Tibial artery (tissue), 4 donors: Measurements from ENCODE around the gene CNTNAP2.

Experiments
- DNase-seq, 2 donors: peaks; one replicate each; pipeline ENCODE4 v3.0.0-alpha.2; 2019
- H3K27ac ChIP-seq, 2 donors: fragments of 200-600 bp; sonication (generic) in 1 of 2; 1 replicate in 1 of 2; 2 replicates in 1 of 2; pipeline ENCODE4 v1.5.1; 2018 to 2019; ENCODE audit warnings: mild to moderate bottlenecking in 1 of 2
- H3K27me3 ChIP-seq, 2 donors: fragments of 200-600 bp; sonication (generic) in 1 of 2; one replicate each; pipeline versions ENCODE4 v1.5.1 to v1.6.0; 2016 to 2019
- H3K36me3 ChIP-seq, 3 donors: fragments of 200-600 bp; sonication (generic) in 2 of 3; one replicate each; pipeline ENCODE4 v1.5.1; 2016 to 2019; ENCODE audit warnings: mild to moderate bottlenecking in 2 of 3
- H3K4me1 ChIP-seq, 4 donors: fragments of 200-600 bp; sonication (generic) in 2 of 4; 1 replicate in 3 of 4; 2 replicates in 1 of 4; pipeline ENCODE4 v1.5.1; 2016 to 2019
- H3K4me3 ChIP-seq, 2 donors: fragments of 200-600 bp; sonication (generic) in 1 of 2; 1 replicate in 1 of 2; 2 replicates in 1 of 2; pipeline ENCODE4 v1.5.1; 2018 to 2019; ENCODE audit warnings: mild to moderate bottlenecking in 2 of 2
- H3K9me3 ChIP-seq, 3 donors: fragments of 200-600 bp; sonication (generic) in 1 of 3; one replicate each; pipeline ENCODE4 v1.5.1; 2016 to 2019
- intact Hi-C: fragments of 100-400 bp; cut with DNase I; formaldehyde crosslinking; loops from one replicate; pipeline ENCODE4 v1.15.0; 2023; ENCODE audit warnings: low total_unique reads
- TF ChIP-seq, protein P1 (sequence below), 2 experiments: fragments of 200-600 bp in 1 of 2; fragments of 450-650 bp in 1 of 2; IDR thresholded peaks; one replicate each; pipeline ENCODE4 v1.5.1; 2017 to 2019; ENCODE audit warnings: antibody characterized with exemption in 2 of 2, mild to moderate bottlenecking in 1 of 2, moderate library complexity in 1 of 2

Gene CNTNAP2

DNA sequence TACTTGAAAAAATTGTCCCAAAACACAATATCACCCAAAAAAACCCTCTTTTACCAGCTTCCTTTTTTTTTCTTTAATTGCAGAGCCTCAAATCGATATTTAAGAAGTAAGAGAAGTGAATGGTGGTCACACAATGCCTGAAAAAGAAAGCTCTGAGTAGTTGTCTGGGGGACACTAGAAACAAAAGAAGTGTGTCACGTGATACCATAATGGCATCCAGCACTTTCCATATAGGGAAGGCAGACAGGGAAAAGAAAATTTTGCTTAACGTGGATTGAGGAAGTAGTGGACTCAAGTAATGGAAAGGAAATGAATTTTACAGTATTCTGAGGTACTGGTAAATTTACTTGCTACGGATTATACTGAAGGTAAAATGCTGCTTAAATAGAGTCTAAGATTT lies 1708.1 kb downstream of the CNTNAP2 start:
- H3K4me3 ChIP-seq, result no peak overlapping the region
- H3K9me3 ChIP-seq, result no peaks in the 10 kb centered on the region
- H3K4me1 ChIP-seq, result no peaks in the 10 kb centered on the region
- TF ChIP-seq, protein P1, sequence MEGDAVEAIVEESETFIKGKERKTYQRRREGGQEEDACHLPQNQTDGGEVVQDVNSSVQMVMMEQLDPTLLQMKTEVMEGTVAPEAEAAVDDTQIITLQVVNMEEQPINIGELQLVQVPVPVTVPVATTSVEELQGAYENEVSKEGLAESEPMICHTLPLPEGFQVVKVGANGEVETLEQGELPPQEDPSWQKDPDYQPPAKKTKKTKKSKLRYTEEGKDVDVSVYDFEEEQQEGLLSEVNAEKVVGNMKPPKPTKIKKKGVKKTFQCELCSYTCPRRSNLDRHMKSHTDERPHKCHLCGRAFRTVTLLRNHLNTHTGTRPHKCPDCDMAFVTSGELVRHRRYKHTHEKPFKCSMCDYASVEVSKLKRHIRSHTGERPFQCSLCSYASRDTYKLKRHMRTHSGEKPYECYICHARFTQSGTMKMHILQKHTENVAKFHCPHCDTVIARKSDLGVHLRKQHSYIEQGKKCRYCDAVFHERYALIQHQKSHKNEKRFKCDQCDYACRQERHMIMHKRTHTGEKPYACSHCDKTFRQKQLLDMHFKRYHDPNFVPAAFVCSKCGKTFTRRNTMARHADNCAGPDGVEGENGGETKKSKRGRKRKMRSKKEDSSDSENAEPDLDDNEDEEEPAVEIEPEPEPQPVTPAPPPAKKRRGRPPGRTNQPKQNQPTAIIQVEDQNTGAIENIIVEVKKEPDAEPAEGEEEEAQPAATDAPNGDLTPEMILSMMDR (IDR thresholded peaks at IDR 0.05), result no peak
- H3K36me3 ChIP-seq, result no peaks in the 10 kb centered on the region
- no peak overlapping the region for H3K27ac ChIP-seq
- H3K27me3 ChIP-seq, result no peaks in the 10 kb centered on the region
- DNase-seq, result no peak
- intact Hi-C loops, result no loop called here

DNA sequence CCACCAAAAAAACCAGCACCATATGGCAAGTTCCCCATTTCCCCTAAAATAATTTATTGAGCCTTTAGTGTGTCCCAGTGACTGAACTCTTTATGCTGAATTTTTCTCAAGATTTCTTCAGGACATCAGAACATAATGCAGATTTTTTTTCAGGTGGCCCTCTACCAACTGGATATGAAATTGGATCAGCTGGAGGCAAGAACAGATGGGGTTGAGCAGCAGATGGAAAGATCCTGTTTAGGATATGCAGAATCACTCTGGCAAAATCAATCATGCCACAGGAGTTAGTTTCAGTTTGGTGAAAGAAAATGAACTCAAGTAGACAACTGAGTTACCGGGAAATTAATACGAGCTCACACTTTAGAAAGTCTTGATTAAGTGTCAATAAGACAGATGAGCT lies 1712.4 kb downstream of the CNTNAP2 start:
- no peak for DNase-seq
- Histone ChIP-seq H3K9me3 (no peaks in the 10 kb centered on the region), H3K36me3 (no peaks in the 10 kb centered on the region), H3K4me1 (no peaks in the 10 kb centered on the region), H3K27me3 (no peaks in the 10 kb centered on the region), H3K27ac (no peak overlapping the region), H3K4me3 (no peak overlapping the region)
- TF ChIP-seq, protein P1 (IDR thresholded peaks at IDR 0.05), result no peak
- intact Hi-C loops, result no loop called here

DNA sequence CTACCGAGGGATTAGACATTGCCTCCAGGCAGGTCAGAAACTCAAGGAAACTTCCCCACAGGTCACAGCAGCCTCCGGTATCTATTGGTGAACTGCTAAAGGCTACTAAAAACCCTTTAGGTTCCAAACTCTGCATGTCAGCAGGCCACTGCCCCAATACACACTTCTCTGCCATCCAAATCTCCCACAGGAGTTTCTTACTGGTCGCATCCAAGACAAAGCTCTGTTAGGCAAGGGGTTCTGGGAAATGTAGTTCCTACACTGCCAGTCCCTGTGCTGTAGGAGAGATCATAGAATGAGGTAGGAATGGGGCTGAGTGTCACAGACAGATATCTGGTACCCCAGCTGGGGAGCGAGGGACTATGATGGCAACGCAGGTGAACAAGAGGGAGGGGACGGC lies 1717.0 kb downstream of the CNTNAP2 start:
- Histone ChIP-seq H3K4me1 (no peaks in the 10 kb centered on the region), H3K9me3 (peaks cover 0 to 6% (median 0%) of the 10 kb centered on the region in 3 donors)
- intact Hi-C loops, result no loop called here

DNA sequence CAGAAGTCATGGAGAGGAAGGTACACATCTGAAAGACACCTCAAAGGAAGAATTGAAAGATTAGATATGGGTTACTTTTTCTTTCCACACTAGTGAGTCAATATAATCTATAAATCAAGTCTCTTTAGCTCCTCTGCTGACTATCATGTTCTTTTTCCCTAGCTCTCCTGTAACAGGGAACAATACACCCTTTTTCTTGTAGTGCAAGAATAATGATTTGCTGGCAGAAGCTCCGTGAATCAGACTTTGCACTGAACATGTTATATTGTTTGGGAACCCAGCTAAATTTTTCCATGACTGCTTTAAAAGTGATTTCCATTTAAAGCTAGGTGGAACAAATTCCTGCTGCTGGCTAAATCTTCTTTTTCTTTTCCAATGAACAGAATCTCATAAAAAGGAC lies 1717.4 kb downstream of the CNTNAP2 start:
- no peak for DNase-seq
- H3K4me3 ChIP-seq, result no peak overlapping the region
- no peak overlapping the region for H3K27ac ChIP-seq

More for the DNA sequence above, 1717.0 kb downstream of the CNTNAP2 start:
- no peak for DNase-seq
- Histone ChIP-seq H3K27ac (no peak overlapping the region), H3K4me3 (no peak overlapping the region), H3K36me3 (no peaks in the 10 kb centered on the region), H3K27me3 (no peaks in the 10 kb centered on the region)
- TF ChIP-seq, protein P1 (IDR thresholded peaks at IDR 0.05), result no peak

DNA sequence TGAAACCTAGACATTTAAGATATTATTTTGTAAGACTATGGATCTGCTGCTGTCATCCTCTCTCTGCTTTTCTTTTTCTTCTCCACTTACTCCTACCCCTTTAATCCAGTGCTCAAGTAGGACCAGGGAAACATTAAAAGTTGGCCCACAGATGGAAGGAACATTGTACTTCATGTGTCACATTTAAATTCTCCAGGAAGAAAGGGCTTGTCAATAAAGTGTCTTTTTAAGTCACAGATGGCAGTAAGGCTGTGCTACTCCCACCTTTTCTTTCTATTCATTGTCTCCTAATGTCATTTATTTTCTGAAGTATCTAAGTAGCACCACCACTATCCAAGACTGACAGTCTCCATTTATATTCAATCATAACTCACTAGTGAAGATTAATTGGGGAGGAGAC lies 1736.2 kb downstream of the CNTNAP2 start:
- H3K36me3 ChIP-seq, result no peaks in the 10 kb centered on the region

More for the DNA sequence above, 1717.4 kb downstream of the CNTNAP2 start:
- Histone ChIP-seq H3K27me3 (no peaks in the 10 kb centered on the region), H3K36me3 (no peaks in the 10 kb centered on the region), H3K9me3 (peaks cover 0 to 6% (median 0%) of the 10 kb centered on the region in 3 donors), H3K4me1 (no peaks in the 10 kb centered on the region)
- TF ChIP-seq, protein P1 (IDR thresholded peaks at IDR 0.05), result no peak
- intact Hi-C loops, result no loop called here

More for the DNA sequence above, 1736.2 kb downstream of the CNTNAP2 start:
- H3K27me3 ChIP-seq, result no peaks in the 10 kb centered on the region
- no peak overlapping the region for H3K27ac ChIP-seq
- DNase-seq, result no peak
- H3K4me1 ChIP-seq, result no peaks in the 10 kb centered on the region
- no peak overlapping the region for H3K4me3 ChIP-seq
- no peaks in the 10 kb centered on the region for H3K9me3 ChIP-seq
- intact Hi-C loops, result no loop called here
- TF ChIP-seq, protein P1 (IDR thresholded peaks at IDR 0.05), result no peak
